PC-3 (cell line): Measurements from ENCODE around the gene CASQ2. TPM values are rescaled to one million over a fixed set of nuclear protein-coding genes. Genes with fewer than 3 reads are reported as not detected.

Experiments
- ATAC-seq: fragments of 200-7000 bp; cut with Tn5 transposase; 2 replicates; pipeline ENCODE4 v1.9.1; 2020; ENCODE audit warnings: mild to moderate bottlenecking, moderate library complexity
- BruUV-seq: library from RNA; stranded (reverse); fragments of 400-500 nt; replicated peaks from 2 replicates; lab custom pipeline; 2021; lab: Mats Ljungman, UMichigan
- CTCF ChIA-PET: fragments of 300-600 bp; sonication (Branson Sonifier 250); formaldehyde crosslinking; loops from one replicate; lab custom pipeline; 2022; ENCODE audit warnings: antibody characterized with exemption; lab: Charles Lee
- POLR2A ChIA-PET: fragments of 300-600 bp; sonication (Branson Sonifier 250); formaldehyde crosslinking; loops from one replicate; lab custom pipeline; 2022; ENCODE audit warnings: antibody characterized with exemption; ENCODE audit not compliant: unreplicated experiment; lab: Charles Lee
- DNase-seq: peaks from one replicate; pipeline ENCODE4 v3.0.0-alpha.2; 2015
- H2AFZ ChIP-seq: fragments of 300-600 bp; sonication (generic); 2 replicates; pipeline ENCODE4 v1.6.0; 2016; ENCODE audit warnings: antibody characterized with exemption, low read length
- H3F3A ChIP-seq: fragments of 300-600 bp; sonication (generic); one replicate; pipeline ENCODE4 v1.6.0; 2017; ENCODE audit warnings: antibody characterized with exemption, low read length, control low read depth, mild to moderate bottlenecking; ENCODE audit not compliant: unreplicated experiment
- H3K27ac ChIP-seq: fragments of 300-600 bp; sonication (generic); 2 replicates; pipeline ENCODE4 v1.5.1; 2016; ENCODE audit warnings: mild to moderate bottlenecking, low read length
- H3K27me3 ChIP-seq: fragments of 300-600 bp; sonication (generic); 2 replicates; pipeline ENCODE4 v1.6.1; 2016; ENCODE audit warnings: low read length, mixed read lengths
- H3K36me3 ChIP-seq: fragments of 300-600 bp; sonication (generic); 2 replicates; pipeline ENCODE4 v1.6.1; 2016; ENCODE audit warnings: low read depth, mixed run types, low read length, mixed read lengths
- H3K4me1 ChIP-seq: fragments of 300-600 bp; sonication (generic); 2 replicates; pipeline ENCODE4 v1.5.1; 2016; ENCODE audit warnings: low read length; ENCODE audit not compliant: insufficient read depth
- H3K4me2 ChIP-seq: fragments of 300-600 bp; sonication (generic); 2 replicates; pipeline ENCODE4 v1.6.0; 2016; ENCODE audit warnings: low read length
- H3K4me3 ChIP-seq: fragments of 300-600 bp; sonication (generic); 2 replicates; pipeline ENCODE4 v1.5.1; 2016; ENCODE audit warnings: mild to moderate bottlenecking, low read length, mixed read lengths
- H3K79me2 ChIP-seq: fragments of 300-600 bp; sonication (generic); 2 replicates; pipeline ENCODE4 v1.6.1; 2017; ENCODE audit warnings: low read length, mixed read lengths
- H3K9ac ChIP-seq: fragments of 300-600 bp; sonication (generic); 2 replicates; pipeline ENCODE4 v1.6.0; 2016; ENCODE audit warnings: mild to moderate bottlenecking, low read length
- H3K9me2 ChIP-seq: fragments of 300-600 bp; sonication (generic); replicated peaks from 2 replicates; pipeline ENCODE4 v1.6.1; 2016; ENCODE audit warnings: mixed run types, low read length, mixed read lengths
- H3K9me3 ChIP-seq: fragments of 300-600 bp; sonication (generic); 2 replicates; pipeline ENCODE4 v1.6.1; 2016; ENCODE audit warnings: low read length, mixed read lengths
- H4K20me1 ChIP-seq: fragments of 300-600 bp; sonication (generic); 2 replicates; pipeline ENCODE4 v1.6.1; 2016; ENCODE audit warnings: low read length, mixed read lengths
- EZH2 ChIP-seq: fragments of 300-600 bp; sonication (generic); IDR thresholded peaks from one replicate; pipeline ENCODE4 v1.6.1; 2017; ENCODE audit warnings: antibody characterized with exemption, mild to moderate bottlenecking, low read length; ENCODE audit not compliant: unreplicated experiment
- EZH2phosphoT487 ChIP-seq: fragments of 300-600 bp; sonication (generic); IDR thresholded peaks from 2 replicates; pipeline ENCODE4 v1.6.1; 2018; ENCODE audit warnings: mild to moderate bottlenecking, antibody characterized with exemption, low read length, borderline replicate concordance
- intact Hi-C: fragments of 100-400 bp; cut with micrococcal nuclease; formaldehyde crosslinking; loops from 2 replicates; pipeline ENCODE4 v1.9.0; 2023
- total RNA-seq: library from RNA; depleted of rRNA; stranded (reverse); fragments of >200 nt; gene quantifications from 2 replicates; pipeline ENCODE4 v1.2.3, GENCODE V29; 2014
- TF ChIP-seq, protein P1 (sequence below): fragments of 300-600 bp; sonication (generic); conservative IDR thresholded peaks from 2 replicates; pipeline ENCODE4 v1.5.1; 2017; ENCODE audit warnings: antibody characterized with exemption, low read depth, mild to moderate bottlenecking, low read length

The CASQ2 gene
- total RNA-seq, 1 experiment from 2014 or later: not detected

DNA sequence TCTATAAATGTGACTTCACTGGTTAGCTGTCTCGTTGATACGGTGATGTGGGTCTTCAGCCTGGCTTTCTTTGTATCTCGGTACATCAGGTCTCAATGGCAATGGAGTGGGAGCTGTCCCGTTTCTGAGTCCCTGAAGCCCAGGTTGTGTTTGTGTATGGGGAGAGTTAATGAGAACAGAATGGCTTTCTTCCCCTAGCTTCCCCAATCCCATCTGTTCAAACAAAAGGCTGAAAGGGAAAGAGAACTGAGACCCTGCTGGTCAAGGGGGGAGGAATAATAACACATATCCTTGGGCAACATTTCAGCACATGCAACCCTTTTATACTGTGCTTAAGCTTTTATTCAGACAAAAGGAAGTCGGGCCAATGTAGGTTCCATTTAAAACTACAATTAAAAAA, 28.4 kb upstream of the CASQ2 start:
- Histone ChIP-seq H3K4me3 (no peak overlapping the region), H2AFZ (no peak overlapping the region), H3K4me2 (no peak overlapping the region), H3K27me3 (no peaks in the 10 kb centered on the region), H4K20me1 (no peaks in the 10 kb centered on the region), H3K9ac (no peak overlapping the region), H3K79me2 (no peaks in the 10 kb centered on the region), H3K27ac (no peak overlapping the region), H3K4me1 (no peaks in the 10 kb centered on the region), H3F3A (no peaks in the 10 kb centered on the region), H3K36me3 (no peaks in the 10 kb centered on the region), H3K9me3 (no peaks in the 10 kb centered on the region), H3K9me2 (no peaks in the 10 kb centered on the region)
- no peak for ATAC-seq
- no TSS peak for BruUV-seq
- TF ChIP-seq EZH2 (no peak), EZH2phosphoT487 (no peak)
- TF ChIP-seq, protein P1, sequence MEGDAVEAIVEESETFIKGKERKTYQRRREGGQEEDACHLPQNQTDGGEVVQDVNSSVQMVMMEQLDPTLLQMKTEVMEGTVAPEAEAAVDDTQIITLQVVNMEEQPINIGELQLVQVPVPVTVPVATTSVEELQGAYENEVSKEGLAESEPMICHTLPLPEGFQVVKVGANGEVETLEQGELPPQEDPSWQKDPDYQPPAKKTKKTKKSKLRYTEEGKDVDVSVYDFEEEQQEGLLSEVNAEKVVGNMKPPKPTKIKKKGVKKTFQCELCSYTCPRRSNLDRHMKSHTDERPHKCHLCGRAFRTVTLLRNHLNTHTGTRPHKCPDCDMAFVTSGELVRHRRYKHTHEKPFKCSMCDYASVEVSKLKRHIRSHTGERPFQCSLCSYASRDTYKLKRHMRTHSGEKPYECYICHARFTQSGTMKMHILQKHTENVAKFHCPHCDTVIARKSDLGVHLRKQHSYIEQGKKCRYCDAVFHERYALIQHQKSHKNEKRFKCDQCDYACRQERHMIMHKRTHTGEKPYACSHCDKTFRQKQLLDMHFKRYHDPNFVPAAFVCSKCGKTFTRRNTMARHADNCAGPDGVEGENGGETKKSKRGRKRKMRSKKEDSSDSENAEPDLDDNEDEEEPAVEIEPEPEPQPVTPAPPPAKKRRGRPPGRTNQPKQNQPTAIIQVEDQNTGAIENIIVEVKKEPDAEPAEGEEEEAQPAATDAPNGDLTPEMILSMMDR: no peak
- intact Hi-C loops: no loop called here
- DNase-seq: no peak
- ChIA-PET CTCF (no interaction called here), POLR2A (no interaction called here)

DNA sequence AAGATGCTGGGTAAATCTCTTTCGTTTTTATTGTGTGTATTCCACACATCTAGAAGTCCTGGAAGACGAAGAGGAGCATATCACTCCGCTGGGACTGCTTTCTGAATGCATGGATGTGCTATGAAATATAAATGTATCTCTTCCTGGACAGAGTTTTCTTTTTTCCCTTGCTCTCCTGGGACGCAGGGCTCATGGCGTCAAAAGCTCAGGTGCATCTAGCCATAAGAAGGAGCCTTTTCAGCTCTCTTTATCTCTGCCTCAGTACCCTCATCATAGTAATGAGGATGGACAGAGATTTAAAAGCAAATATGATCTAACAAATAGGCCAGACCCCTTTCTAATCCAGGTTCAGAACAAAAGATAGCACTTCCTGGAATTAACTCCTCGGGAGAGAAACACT, 27.5 kb upstream of the CASQ2 start:
- Histone ChIP-seq H3K79me2 (no peaks in the 10 kb centered on the region), H3K27ac (no peak overlapping the region), H3K9me2 (no peaks in the 10 kb centered on the region), H3K4me1 (no peaks in the 10 kb centered on the region), H3K4me3 (no peak overlapping the region), H3K36me3 (no peaks in the 10 kb centered on the region), H2AFZ (no peak overlapping the region), H3K9ac (no peak overlapping the region), H3K27me3 (no peaks in the 10 kb centered on the region), H3K4me2 (no peak overlapping the region), H3K9me3 (no peaks in the 10 kb centered on the region), H4K20me1 (no peaks in the 10 kb centered on the region), H3F3A (no peaks in the 10 kb centered on the region)
- ATAC-seq (no peak), DNase-seq (no peak)
- ChIA-PET POLR2A (no interaction called here), CTCF (no interaction called here)
- TF ChIP-seq EZH2phosphoT487: no peak
- no peak for TF ChIP-seq EZH2
- TF ChIP-seq, protein P1: no peak
- intact Hi-C loops: no loop called here
- no TSS peak for BruUV-seq

DNA sequence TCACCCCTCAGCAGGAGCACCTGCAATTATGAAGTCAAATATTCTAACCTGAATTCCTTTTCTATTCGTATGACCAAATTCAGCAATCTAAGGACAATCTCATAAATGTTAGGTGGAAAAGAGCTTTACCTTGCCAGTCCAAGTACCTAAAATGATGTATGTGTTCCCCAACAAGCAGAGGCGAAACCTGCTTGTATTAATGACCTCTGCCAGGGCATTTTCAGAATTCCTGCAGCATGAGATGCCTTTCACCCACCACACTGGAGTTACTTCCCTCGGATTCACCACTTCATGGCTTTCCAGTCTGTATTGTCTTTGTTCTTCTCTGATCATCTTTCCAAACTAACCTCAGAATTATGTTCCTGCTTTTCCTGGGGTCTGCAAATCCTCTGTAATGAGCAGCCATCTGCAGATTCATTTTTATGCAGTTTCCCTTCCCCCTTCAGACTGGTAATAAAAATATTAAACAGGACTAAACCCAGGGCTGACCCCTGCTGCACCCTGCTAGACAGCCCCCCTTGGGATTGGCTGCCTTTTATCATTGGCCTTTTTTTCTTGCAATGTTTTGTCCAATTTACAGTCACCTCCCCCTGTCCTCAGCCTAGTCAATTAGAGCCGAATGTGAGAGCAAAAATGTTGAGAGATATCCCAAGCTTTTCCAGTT, 26.6 kb upstream of the CASQ2 start:
- no TSS peak for BruUV-seq
- Histone ChIP-seq H3K4me2 (no peak overlapping the region), H3K27me3 (no peaks in the 10 kb centered on the region), H3K9me2 (no peaks in the 10 kb centered on the region), H3K27ac (no peak overlapping the region), H3K4me3 (no peak overlapping the region), H3K4me1 (no peaks in the 10 kb centered on the region), H3K9ac (no peak overlapping the region), H3F3A (no peaks in the 10 kb centered on the region), H3K36me3 (no peaks in the 10 kb centered on the region), H2AFZ (no peak overlapping the region), H3K79me2 (no peaks in the 10 kb centered on the region), H3K9me3 (no peaks in the 10 kb centered on the region), H4K20me1 (no peaks in the 10 kb centered on the region)
- ChIA-PET CTCF (no interaction called here), POLR2A (no interaction called here)
- ATAC-seq (no peak), DNase-seq (no peak)
- intact Hi-C loops: no loop called here
- TF ChIP-seq EZH2: no peak
- no peak for TF ChIP-seq EZH2phosphoT487
- TF ChIP-seq, protein P1: no peak
